ENCODE results near the gene RAPH1. TPM values are rescaled to one million over a fixed set of nuclear protein-coding genes. Genes with fewer than 3 reads are reported as not detected.

The RAPH1 gene
- total RNA-seq, 1 experiment from 2014 or later: 31.4 TPM

- intact Hi-C loops (cut with micrococcal nuclease; ENCODE audit: unreplicated experiment): no loop called here
- CTCF ChIA-PET: no interaction called here
These were observed 34.7 kb upstream of the RAPH1 start for GRCh38 chr2:203569677-203570316.

GRCh38 chr2:203567691-203568090 lies 32.6 kb upstream of the RAPH1 start:
- H3K4me1 ChIP-seq (ENCODE audit: control insufficient read depth, insufficient read depth, low read length): no peaks in the 10 kb centered on the region
- no peaks in the 10 kb centered on the region for H3K36me3 ChIP-seq (ENCODE audit: control insufficient read depth, insufficient read depth, low read length)
- no peaks in the 10 kb centered on the region; the same call in 1 of the 2 replicates for H3K27me3 ChIP-seq (ENCODE audit: control insufficient read depth, insufficient read depth, low read length)
- DNase-seq (ENCODE audit: low read depth, low spot score) (no peak), ATAC-seq (no peak)
- ChIA-PET POLR2A (no interaction called here), CTCF (no interaction called here)
- no peak overlapping the region for H3K4me3 ChIP-seq (ENCODE audit: low read depth in 2 of 2, low read length in 2 of 2)
- no peak overlapping the region for H3K27ac ChIP-seq (ENCODE audit: low read length)
- H3K9me3 ChIP-seq (ENCODE audit: control insufficient read depth, insufficient read depth, low read depth, low read length): no peaks in the 10 kb centered on the region
- intact Hi-C loops (cut with micrococcal nuclease; ENCODE audit: unreplicated experiment) (no loop called here), in situ Hi-C loops (cut with HindIII; ENCODE audit: low pct_unique_long_range_greater_than_20kb, low sequenced_read_pairs) (no loop called here)
- no TSS peak for BruUV-seq (replicated peaks)
- TF ChIP-seq CTCF (IDR thresholded peaks at IDR 0.05) (no peak), REST (IDR thresholded peaks at IDR 0.05; ENCODE audit: insufficient read depth in 1 of 2, low read depth in 2 of 2, low read length in 1 of 2) (no peak), TCF7L2 (IDR thresholded peaks at IDR 0.05; ENCODE audit: low read depth, low read length) (no peak), POLR2AphosphoS5 (IDR thresholded peaks at IDR 0.05; ENCODE audit: low read depth, low read length) (no peak), SIN3A (IDR thresholded peaks at IDR 0.05; ENCODE audit: borderline replicate concordance, insufficient read depth, low read depth, low read length) (no peak)

More at GRCh38 chr2:203569677-203570316, 34.7 kb upstream of the RAPH1 start:
- ATAC-seq (no peak), DNase-seq (ENCODE audit: low read depth, low spot score) (no peak)
- Histone ChIP-seq H3K4me3 (ENCODE audit: low read depth in 2 of 2, low read length in 2 of 2) (no peak overlapping the region), H3K27me3 (ENCODE audit: control insufficient read depth, insufficient read depth, low read length) (no peaks in the 10 kb centered on the region; the same call in 1 of the 2 replicates), H3K36me3 (ENCODE audit: control insufficient read depth, insufficient read depth, low read length) (no peaks in the 10 kb centered on the region), H3K4me1 (ENCODE audit: control insufficient read depth, insufficient read depth, low read length) (no peaks in the 10 kb centered on the region), H3K9me3 (ENCODE audit: control insufficient read depth, insufficient read depth, low read depth, low read length) (no peaks in the 10 kb centered on the region), H3K27ac (ENCODE audit: low read length) (no peak overlapping the region)
- POLR2A ChIA-PET: no interaction called here
- in situ Hi-C loops (cut with HindIII; ENCODE audit: low pct_unique_long_range_greater_than_20kb, low sequenced_read_pairs): no loop called here
- BruUV-seq (replicated peaks): no TSS peak
- TF ChIP-seq TCF7L2 (IDR thresholded peaks at IDR 0.05; ENCODE audit: low read depth, low read length) (no peak), SIN3A (IDR thresholded peaks at IDR 0.05; ENCODE audit: borderline replicate concordance, insufficient read depth, low read depth, low read length) (no peak), CTCF (IDR thresholded peaks at IDR 0.05) (no peak)

All from Panc1 (cell line).